Measurements from ENCODE around the gene HDAC4.

GRCh38 chr2:239199041-239199768, 201.6 kb downstream of the HDAC4 start:
- TF ChIP-seq CTCF (IDR thresholded peaks at IDR 0.05) = no peak
- no peak for TF ChIP-seq POLR2A (IDR thresholded peaks at IDR 0.05)

All from testis (tissue), 2 donors.